Vagina (tissue), 2 donors: ENCODE measurements around the gene GNG13. TPM values are rescaled to one million over a fixed set of nuclear protein-coding genes. Genes with fewer than 3 reads are reported as not detected.

ENCODE experiments used
- DNase-seq, 2 donors: peaks; one replicate each; pipeline ENCODE4 v3.0.0-alpha.2; 2017; ENCODE audit errors: extremely low spot score in 2 of 2
- H3K27ac ChIP-seq: fragments of 200-600 bp; sonication (generic); one replicate; pipeline ENCODE4 v1.5.1; 2019
- H3K27me3 ChIP-seq: fragments of 200-600 bp; sonication (generic); one replicate; pipeline ENCODE4 v1.5.1; 2019
- H3K36me3 ChIP-seq, 2 donors: fragments of 200-600 bp; sonication (generic); one replicate each; pipeline ENCODE4 v1.5.1; 2017 to 2019
- H3K4me1 ChIP-seq: fragments of 200-600 bp; sonication (generic); one replicate; pipeline ENCODE4 v1.5.1; 2019
- H3K4me3 ChIP-seq, 2 donors: fragments of 200-600 bp; sonication (generic); 1 replicate in 1 of 2; 2 replicates in 1 of 2; pipeline ENCODE4 v1.5.1; 2016 to 2019
- H3K9me3 ChIP-seq: fragments of 200-600 bp; sonication (generic); one replicate; pipeline ENCODE4 v1.5.1; 2019
- POLR2A ChIP-seq, 2 donors: fragments of 450-650 bp; IDR thresholded peaks; one replicate each; pipeline ENCODE4 v1.6.1; 2017; ENCODE audit warnings: antibody characterized with exemption in 2 of 2, mild to moderate bottlenecking in 2 of 2, moderate library complexity in 2 of 2
- POLR2AphosphoS5 ChIP-seq, 2 donors: sonication (generic); formaldehyde crosslinking; IDR thresholded peaks; one replicate each; pipeline ENCODE4 v1.9.0; 2017; ENCODE audit warnings: antibody characterized with exemption in 2 of 2, mild to moderate bottlenecking in 2 of 2, low read depth in 1 of 2; ENCODE audit not compliant: insufficient read depth in 1 of 2
- intact Hi-C: fragments of 100-400 bp; cut with DNase I; formaldehyde crosslinking; loops from one replicate; pipeline ENCODE4 v1.15.1; 2023
- total RNA-seq: library from RNA; depleted of rRNA; stranded (reverse); fragments of >200 nt; gene quantifications from one replicate; pipeline ENCODE4 v1.2.3, GENCODE V29; 2016
- TF ChIP-seq, protein P1 (sequence below), 3 experiments: fragments of 450-650 bp in 2 of 3; fragments of 200-600 bp in 1 of 3; sonication (generic) in 1 of 3; IDR thresholded peaks; one replicate each; pipeline ENCODE4 v1.5.1; 2017 to 2019; ENCODE audit warnings: antibody characterized with exemption in 3 of 3, mild to moderate bottlenecking in 2 of 3, moderate library complexity in 2 of 3

Gene GNG13
- total RNA-seq, 1 donor from 2014 or later = not detected

DNA sequence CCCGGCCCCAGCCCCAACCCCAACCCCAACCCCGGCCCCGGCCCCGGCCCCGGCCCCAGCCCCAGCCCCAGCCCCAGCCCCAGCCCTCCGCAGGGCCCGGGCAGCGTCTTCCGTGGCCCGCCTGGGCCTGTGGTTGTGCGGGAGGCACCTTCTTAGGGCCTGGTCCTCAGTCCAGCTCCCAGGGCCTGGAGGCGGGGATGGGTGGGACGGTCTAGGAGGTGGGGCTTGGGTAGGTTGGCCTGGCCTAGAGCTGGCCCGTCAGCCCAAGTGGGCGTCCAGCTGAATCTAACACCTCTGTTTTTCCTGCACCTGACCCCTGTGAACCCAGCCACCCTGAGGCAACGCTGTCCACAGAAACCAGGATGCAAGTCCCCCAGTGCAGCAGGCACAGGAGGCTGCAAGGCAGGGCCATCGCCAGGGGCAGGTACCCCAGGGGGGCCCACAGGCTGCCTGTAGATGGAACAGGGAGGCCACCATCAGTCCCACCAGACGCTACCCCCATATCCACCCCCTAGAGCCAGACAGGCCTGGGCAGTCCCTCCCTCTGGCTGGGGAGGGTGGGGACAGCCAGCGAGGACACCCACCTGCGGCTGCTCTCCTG is 31.2 kb downstream of the GNG13 start:
- intact Hi-C loops = no loop called here
- Histone ChIP-seq H3K4me3 (no peak overlapping the region), H3K9me3 (no peaks in the 10 kb centered on the region), H3K27me3 (no peaks in the 10 kb centered on the region), H3K36me3 (no peaks in the 10 kb centered on the region), H3K4me1 (no peaks in the 10 kb centered on the region), H3K27ac (no peak overlapping the region)
- DNase-seq = no peak
- TF ChIP-seq, protein P1, sequence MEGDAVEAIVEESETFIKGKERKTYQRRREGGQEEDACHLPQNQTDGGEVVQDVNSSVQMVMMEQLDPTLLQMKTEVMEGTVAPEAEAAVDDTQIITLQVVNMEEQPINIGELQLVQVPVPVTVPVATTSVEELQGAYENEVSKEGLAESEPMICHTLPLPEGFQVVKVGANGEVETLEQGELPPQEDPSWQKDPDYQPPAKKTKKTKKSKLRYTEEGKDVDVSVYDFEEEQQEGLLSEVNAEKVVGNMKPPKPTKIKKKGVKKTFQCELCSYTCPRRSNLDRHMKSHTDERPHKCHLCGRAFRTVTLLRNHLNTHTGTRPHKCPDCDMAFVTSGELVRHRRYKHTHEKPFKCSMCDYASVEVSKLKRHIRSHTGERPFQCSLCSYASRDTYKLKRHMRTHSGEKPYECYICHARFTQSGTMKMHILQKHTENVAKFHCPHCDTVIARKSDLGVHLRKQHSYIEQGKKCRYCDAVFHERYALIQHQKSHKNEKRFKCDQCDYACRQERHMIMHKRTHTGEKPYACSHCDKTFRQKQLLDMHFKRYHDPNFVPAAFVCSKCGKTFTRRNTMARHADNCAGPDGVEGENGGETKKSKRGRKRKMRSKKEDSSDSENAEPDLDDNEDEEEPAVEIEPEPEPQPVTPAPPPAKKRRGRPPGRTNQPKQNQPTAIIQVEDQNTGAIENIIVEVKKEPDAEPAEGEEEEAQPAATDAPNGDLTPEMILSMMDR (IDR thresholded peaks at IDR 0.05) = no peak
- TF ChIP-seq POLR2AphosphoS5 (IDR thresholded peaks at IDR 0.05; ENCODE audit: insufficient read depth in 1 of 2, low read depth in 1 of 2) (no peak), POLR2A (IDR thresholded peaks at IDR 0.05) (no peak)

DNA sequence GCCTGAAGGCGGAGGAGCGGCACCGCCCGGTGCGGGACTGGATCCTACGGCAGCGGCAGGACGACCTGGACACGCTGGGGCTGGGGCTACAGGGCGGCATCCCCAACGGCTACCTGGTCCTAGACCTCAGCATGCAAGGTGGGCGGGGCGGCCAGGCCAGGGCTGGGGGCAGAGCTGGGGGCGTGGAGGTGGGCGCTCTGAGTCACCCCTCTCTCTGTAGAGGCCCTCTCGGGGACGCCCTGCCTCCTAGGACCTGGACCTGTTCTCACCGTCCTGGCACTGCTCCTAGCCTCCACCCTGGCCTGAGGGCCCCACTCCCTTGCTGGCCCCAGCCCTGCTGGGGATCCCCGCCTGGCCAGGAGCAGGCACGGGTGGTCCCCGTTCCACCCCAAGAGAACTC is 32.1 kb downstream of the GNG13 start:
- no peak for DNase-seq
- H3K4me1 ChIP-seq = no peaks in the 10 kb centered on the region
- no peaks in the 10 kb centered on the region for H3K9me3 ChIP-seq
- no peak overlapping the region for H3K27ac ChIP-seq
- no peaks in the 10 kb centered on the region for H3K27me3 ChIP-seq
- TF ChIP-seq, protein P1 (IDR thresholded peaks at IDR 0.05) = no peak
- TF ChIP-seq POLR2A (IDR thresholded peaks at IDR 0.05) = no peak
- H3K36me3 ChIP-seq = no peaks in the 10 kb centered on the region
- intact Hi-C loops = no loop called here
- H3K4me3 ChIP-seq = no peak overlapping the region

DNA sequence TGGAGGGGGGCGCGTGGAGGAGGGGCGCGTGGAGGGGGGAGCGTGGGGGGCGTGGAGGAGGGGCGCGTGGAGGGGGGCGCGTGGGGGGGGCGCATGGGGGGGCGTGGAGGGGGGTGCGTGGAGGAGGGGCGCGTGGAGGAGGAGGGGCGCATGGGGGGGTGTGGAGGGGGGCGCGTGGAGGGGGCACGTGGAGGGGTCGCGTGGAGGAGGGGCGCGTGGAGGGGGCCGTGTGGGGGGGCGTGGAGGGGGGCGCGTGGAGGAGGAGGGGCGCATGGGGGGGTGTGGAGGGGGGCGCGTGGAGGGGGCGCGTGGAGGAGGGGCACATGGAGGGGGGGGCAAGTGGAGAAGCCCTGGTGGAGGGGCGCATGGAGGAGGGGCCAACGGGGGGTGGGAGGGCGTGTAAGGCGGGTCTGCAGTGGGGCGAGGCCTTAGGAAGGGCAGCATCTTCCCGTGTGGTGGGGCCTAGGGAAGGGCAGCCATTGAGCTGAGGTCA is 32.7 kb downstream of the GNG13 start:
- Histone ChIP-seq H3K27ac (no peak overlapping the region), H3K9me3 (no peaks in the 10 kb centered on the region), H3K4me3 (no peak overlapping the region), H3K4me1 (no peaks in the 10 kb centered on the region), H3K36me3 (no peaks in the 10 kb centered on the region), H3K27me3 (no peaks in the 10 kb centered on the region)
- DNase-seq = no peak
- TF ChIP-seq, protein P1 (IDR thresholded peaks at IDR 0.05) = no peak
- TF ChIP-seq POLR2AphosphoS5 (IDR thresholded peaks at IDR 0.05; ENCODE audit: insufficient read depth in 1 of 2, low read depth in 1 of 2) (no peak), POLR2A (IDR thresholded peaks at IDR 0.05) (no peak)
- intact Hi-C loops = no loop called here

DNA sequence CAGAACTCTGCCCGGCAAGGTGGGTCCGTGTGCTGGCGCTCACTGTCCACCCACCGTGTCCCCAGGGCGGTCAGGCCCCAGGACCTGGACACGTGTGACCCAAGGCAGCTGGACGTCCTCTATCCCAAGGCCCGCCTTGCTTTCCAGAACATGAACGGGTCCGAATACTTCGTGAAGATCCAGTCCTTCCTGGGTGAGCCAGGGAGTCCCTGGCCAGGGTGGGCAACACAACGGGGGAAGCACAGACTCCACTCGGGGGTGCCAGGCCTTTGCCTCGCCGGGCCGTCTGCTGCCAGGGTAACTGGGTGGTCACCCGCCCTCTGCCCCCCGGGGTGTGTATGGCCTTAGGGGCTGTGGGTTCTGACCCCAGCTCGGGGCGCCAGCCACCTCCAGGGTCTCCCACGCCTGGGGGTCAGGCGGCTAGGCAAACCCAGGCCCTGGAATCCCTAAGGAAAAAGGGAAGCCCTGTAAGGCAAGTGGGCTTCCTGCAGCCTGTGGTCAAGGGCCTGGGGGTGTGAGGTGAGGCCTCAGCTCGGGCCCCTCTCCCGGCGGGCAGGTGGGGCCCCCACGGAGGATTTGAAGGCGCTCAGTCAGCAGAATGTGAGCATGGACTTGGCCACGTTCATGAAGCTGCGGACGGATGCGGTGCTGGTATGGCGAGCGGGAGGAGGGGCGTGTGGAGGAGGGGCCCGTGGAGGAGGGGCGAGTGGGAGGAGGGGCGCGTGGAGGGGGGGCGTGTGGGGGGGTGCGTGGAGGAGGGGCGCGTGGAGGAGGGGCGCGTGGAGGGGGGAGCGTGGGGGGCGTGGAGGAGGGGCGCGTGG is 33.5 kb downstream of the GNG13 start:
- DNase-seq = no peak
- H3K9me3 ChIP-seq = no peaks in the 10 kb centered on the region
- no peak overlapping the region for H3K27ac ChIP-seq
- no peaks in the 10 kb centered on the region for H3K27me3 ChIP-seq
- TF ChIP-seq, protein P1 (IDR thresholded peaks at IDR 0.05) = no peak
- TF ChIP-seq POLR2AphosphoS5 (IDR thresholded peaks at IDR 0.05; ENCODE audit: insufficient read depth in 1 of 2, low read depth in 1 of 2) = no peak
- TF ChIP-seq POLR2A (IDR thresholded peaks at IDR 0.05) = no peak
- H3K36me3 ChIP-seq = no peaks in the 10 kb centered on the region
- intact Hi-C loops = no loop called here
- no peak overlapping the region for H3K4me3 ChIP-seq
- H3K4me1 ChIP-seq = no peaks in the 10 kb centered on the region
